Keratinocyte (primary cell): ENCODE data around the gene HPCAL4. TPM values are rescaled to one million over a fixed set of nuclear protein-coding genes. Genes with fewer than 3 reads are reported as not detected.

Source experiments
- DNase-seq: peaks from one replicate; pipeline ENCODE4 v3.0.0-alpha.2; 2011; ENCODE audit warnings: low read depth, missing footprints, low spot score
- FAIRE-seq: peaks from 2 replicates; lab custom pipeline; 2011; peaks lifted over from hg19 to GRCh38; lab: Jason Lieb, UNC
- H2AFZ ChIP-seq: 2 replicates; pipeline ENCODE4 v1.6.0; 2012; ENCODE audit warnings: low read length, control low read depth, inconsistent platforms; ENCODE audit not compliant: control insufficient read depth
- H3K27ac ChIP-seq: 2 replicates; pipeline ENCODE4 v1.5.1; 2011; ENCODE audit warnings: low read length; ENCODE audit not compliant: control insufficient read depth, insufficient read depth
- H3K27me3 ChIP-seq: 3 replicates; pipeline ENCODE4 v1.6.0; 2011; ENCODE audit warnings: low read length; ENCODE audit not compliant: control insufficient read depth, insufficient read depth; ENCODE audit errors: extremely low read depth
- H3K36me3 ChIP-seq, 2 experiments: 2 replicates in 1 of 2; 3 replicates in 1 of 2; pipeline ENCODE4 v1.5.1; 2011; ENCODE audit warnings: low read length in 2 of 2, mild to moderate bottlenecking in 1 of 2; ENCODE audit not compliant: control insufficient read depth in 2 of 2, insufficient read depth in 2 of 2; ENCODE audit errors: extremely low read depth in 1 of 2
- H3K4me1 ChIP-seq: 3 replicates; pipeline ENCODE4 v1.5.1; 2011; ENCODE audit warnings: low read length; ENCODE audit not compliant: control insufficient read depth, insufficient read depth; ENCODE audit errors: extremely low read depth
- H3K4me2 ChIP-seq: 3 replicates; pipeline ENCODE4 v1.6.0; 2011; ENCODE audit warnings: low read depth, low read length; ENCODE audit not compliant: control insufficient read depth, insufficient read depth; ENCODE audit errors: extremely low read depth
- H3K4me3 ChIP-seq, 3 experiments: fragments of 200-600 bp in 1 of 3; sonication (generic) in 1 of 3; 2 replicates in 2 of 3; 3 replicates in 1 of 3; pipeline ENCODE4 v1.5.1; 2011 to 2016; ENCODE audit warnings: low read length in 3 of 3, mild to moderate bottlenecking in 3 of 3, control low read depth in 2 of 3, inconsistent platforms in 1 of 3, low read depth in 1 of 3, mixed read lengths in 1 of 3, mixed run types in 1 of 3, moderate library complexity in 1 of 3; ENCODE audit not compliant: control insufficient read depth in 2 of 3, insufficient read depth in 2 of 3; ENCODE audit errors: extremely low read depth in 1 of 3
- H3K79me2 ChIP-seq: 2 replicates; pipeline ENCODE4 v1.6.0; 2012; ENCODE audit warnings: low read length; ENCODE audit not compliant: control insufficient read depth, insufficient read depth
- H3K9ac ChIP-seq: 3 replicates; pipeline ENCODE4 v1.6.0; 2011; ENCODE audit warnings: low read length; ENCODE audit not compliant: control insufficient read depth, insufficient read depth; ENCODE audit errors: extremely low read depth
- H3K9me1 ChIP-seq: 3 replicates; pipeline ENCODE4 v1.6.0; 2011; ENCODE audit warnings: low read length; ENCODE audit not compliant: control insufficient read depth, insufficient read depth; ENCODE audit errors: extremely low read depth
- H3K9me3 ChIP-seq: 2 replicates; pipeline ENCODE4 v1.5.1; 2012; ENCODE audit warnings: low read depth, low read length; ENCODE audit not compliant: control insufficient read depth
- H4K20me1 ChIP-seq: 3 replicates; pipeline ENCODE4 v1.6.0; 2011; ENCODE audit warnings: low read length; ENCODE audit not compliant: control insufficient read depth, insufficient read depth; ENCODE audit errors: extremely low read depth
- CTCF ChIP-seq, 3 experiments: IDR thresholded peaks in 1 of 3; conservative IDR thresholded peaks in 1 of 3; optimal IDR thresholded peaks in 1 of 3; 2 replicates in 2 of 3; 3 replicates in 1 of 3; pipeline versions ENCODE3 to v1.5.1; 2011; ENCODE audit warnings: low read length in 3 of 3, mild to moderate bottlenecking in 3 of 3, moderate library complexity in 2 of 3, control low read depth in 1 of 3, inconsistent platforms in 1 of 3; ENCODE audit not compliant: insufficient read depth in 2 of 3; ENCODE audit errors: extremely low read depth in 1 of 3
- EZH2 ChIP-seq: IDR thresholded peaks from one replicate; pipeline ENCODE4 v1.6.1; 2012; ENCODE audit warnings: inconsistent platforms, mild to moderate bottlenecking, low read length, moderate library complexity
- dilution Hi-C: fragments of 300-500 bp; cut with MboI; formaldehyde crosslinking; loops from one replicate; pipeline ENCODE4 v1.7.0; 2020; ENCODE audit warnings: low sequenced_read_pairs; ENCODE audit not compliant: extremely low pct_ligation_motif_present
- polyA plus RNA-seq, 5 experiments: library from polyadenylated mRNA; depleted of rRNA in 3 of 5; stranded (reverse) in 3 of 5; stranded (forward) in 1 of 5; unstranded in 1 of 5; fragments of >200 nt; gene quantifications; 1 replicate in 1 of 5; 2 replicates in 3 of 5; 3 replicates in 1 of 5; pipeline versions ENCODE4 v1.2.1 to v1.2.3, GENCODE V29; 2011 to 2012; ENCODE audit warnings: missing spikeins in 2 of 5, low read depth in 1 of 5, low replicate concordance in 1 of 5

Gene HPCAL4
- polyA plus RNA-seq, 1 donor (not counting 4 experiments of a cell fraction or from before 2014, with no cell fraction given), result not detected

GRCh38 chr1:39737546-39738169 lies 46.4 kb upstream of the HPCAL4 start:
- Histone ChIP-seq H4K20me1 (no peaks in the 10 kb centered on the region), H3K9me1 (no peaks in the 10 kb centered on the region), H3K9ac (no peak overlapping the region), H3K4me3 (no peak overlapping the region), H2AFZ (no peak overlapping the region), H3K36me3 (peaks cover 0 to 4% of the 10 kb centered on the region in 2 experiments), H3K27me3 (peaks cover 13% of the 10 kb centered on the region), H3K9me3 (no peaks in the 10 kb centered on the region), H3K27ac (no peak overlapping the region), H3K4me1 (peaks cover 20% of the 10 kb centered on the region), H3K4me2 (no peak overlapping the region), H3K79me2 (peaks cover 19% of the 10 kb centered on the region)
- no peak for FAIRE-seq
- TF ChIP-seq EZH2 (no peak), CTCF (optimal IDR thresholded peaks at IDR 0.05 in 1 of 3, IDR thresholded peaks at IDR 0.05 in 1 of 3, conservative IDR thresholded peaks at IDR 0.05 in 1 of 3; ENCODE audit: extremely low read depth in 1 of 3, insufficient read depth in 2 of 3, low read length in 3 of 3) (no peak)
- dilution Hi-C loops, result no loop called here
- DNase-seq, result no peak

- no peak overlapping the region for H3K4me2 ChIP-seq
- no peak overlapping the region for H3K9ac ChIP-seq
- peaks cover 12% of the 10 kb centered on the region for H3K4me1 ChIP-seq
- H3K27me3 ChIP-seq, result peaks cover 17% of the 10 kb centered on the region
- FAIRE-seq (peak; percentile 26), DNase-seq (no peak)
- dilution Hi-C loops, result no loop called here
- H3K79me2 ChIP-seq, result peaks cover 19% of the 10 kb centered on the region
- H3K9me3 ChIP-seq, result no peaks in the 10 kb centered on the region
- no peak overlapping the region for H3K27ac ChIP-seq
- no peaks in the 10 kb centered on the region for H4K20me1 ChIP-seq
- no peak overlapping the region for H2AFZ ChIP-seq
- no peak overlapping the region for H3K4me3 ChIP-seq
- no peaks in the 10 kb centered on the region for H3K9me1 ChIP-seq
- no peaks in the 10 kb centered on the region for H3K36me3 ChIP-seq
- no peak for TF ChIP-seq CTCF (optimal IDR thresholded peaks at IDR 0.05 in 1 of 3, IDR thresholded peaks at IDR 0.05 in 1 of 3, conservative IDR thresholded peaks at IDR 0.05 in 1 of 3; ENCODE audit: extremely low read depth in 1 of 3, insufficient read depth in 2 of 3, low read length in 3 of 3)
- TF ChIP-seq EZH2, result no peak
Observed at GRCh38 chr1:39735731-39736130, 44.5 kb upstream of the HPCAL4 start.
